ENCODE measurements around the gene BTD.

Gene BTD

DNA sequence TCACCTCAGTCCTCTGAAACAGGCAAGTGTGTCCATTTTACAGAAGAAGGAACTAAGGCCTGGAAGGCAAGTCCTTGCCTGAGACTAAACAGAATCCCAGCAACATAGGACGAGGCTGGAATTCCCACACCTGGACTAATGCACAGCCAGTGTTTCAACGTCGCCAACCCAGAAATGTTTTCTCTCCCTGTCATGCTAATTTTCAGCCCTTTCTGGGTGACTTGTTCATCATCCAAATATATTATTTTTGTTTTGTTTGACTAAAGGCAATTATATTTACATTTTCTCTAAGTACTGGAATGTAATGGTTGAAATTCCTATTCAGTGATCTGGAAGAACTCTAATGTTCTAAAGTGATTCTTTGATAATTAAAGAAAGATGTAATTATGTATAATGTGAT, 51.8 kb downstream of the BTD start:
- Histone ChIP-seq H3K4me3 (replicated peaks; ENCODE audit: insufficient read depth, low read length) (no peak overlapping the region), H3K27me3 (ENCODE audit: insufficient read depth, poor library complexity, severe bottlenecking) (no peaks in the 10 kb centered on the region), H3K27ac (replicated peaks) (no peak overlapping the region)
- TF ChIP-seq, protein P1, sequence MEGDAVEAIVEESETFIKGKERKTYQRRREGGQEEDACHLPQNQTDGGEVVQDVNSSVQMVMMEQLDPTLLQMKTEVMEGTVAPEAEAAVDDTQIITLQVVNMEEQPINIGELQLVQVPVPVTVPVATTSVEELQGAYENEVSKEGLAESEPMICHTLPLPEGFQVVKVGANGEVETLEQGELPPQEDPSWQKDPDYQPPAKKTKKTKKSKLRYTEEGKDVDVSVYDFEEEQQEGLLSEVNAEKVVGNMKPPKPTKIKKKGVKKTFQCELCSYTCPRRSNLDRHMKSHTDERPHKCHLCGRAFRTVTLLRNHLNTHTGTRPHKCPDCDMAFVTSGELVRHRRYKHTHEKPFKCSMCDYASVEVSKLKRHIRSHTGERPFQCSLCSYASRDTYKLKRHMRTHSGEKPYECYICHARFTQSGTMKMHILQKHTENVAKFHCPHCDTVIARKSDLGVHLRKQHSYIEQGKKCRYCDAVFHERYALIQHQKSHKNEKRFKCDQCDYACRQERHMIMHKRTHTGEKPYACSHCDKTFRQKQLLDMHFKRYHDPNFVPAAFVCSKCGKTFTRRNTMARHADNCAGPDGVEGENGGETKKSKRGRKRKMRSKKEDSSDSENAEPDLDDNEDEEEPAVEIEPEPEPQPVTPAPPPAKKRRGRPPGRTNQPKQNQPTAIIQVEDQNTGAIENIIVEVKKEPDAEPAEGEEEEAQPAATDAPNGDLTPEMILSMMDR (IDR thresholded peaks at IDR 0.05; ENCODE audit: insufficient read depth, low read length) = no peak
- TF ChIP-seq SPI1 (IDR thresholded peaks at IDR 0.05; ENCODE audit: borderline replicate concordance, low read depth) (no peak), POLR2AphosphoS5 (IDR thresholded peaks at IDR 0.05; ENCODE audit: low read depth) (no peak)
- DNase-seq (ENCODE audit: low read depth in 1 of 2, low spot score in 1 of 2) = no peak

DNA sequence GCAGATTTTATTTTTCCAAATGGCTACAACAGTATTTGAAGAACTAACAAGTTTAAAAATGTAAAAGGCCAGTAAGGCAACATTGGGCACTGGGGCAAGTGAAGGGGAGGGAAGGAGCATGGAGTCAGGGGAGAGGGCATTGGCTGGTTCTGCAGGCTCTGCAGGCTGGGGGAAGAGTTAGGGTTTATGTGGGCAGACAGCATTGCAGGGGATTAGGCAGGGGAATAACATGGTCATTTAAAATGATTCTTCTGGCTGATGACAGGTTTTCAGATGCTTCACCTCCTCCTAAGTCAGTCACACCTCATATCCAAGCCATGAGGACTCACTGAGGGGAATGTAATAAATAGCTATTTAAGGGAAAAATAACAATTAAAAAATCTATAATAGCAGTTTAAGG, 52.6 kb downstream of the BTD start:
- DNase-seq (ENCODE audit: low read depth in 1 of 2, low spot score in 1 of 2) = no peak
- Histone ChIP-seq H3K27ac (replicated peaks) (no peak overlapping the region), H3K27me3 (ENCODE audit: insufficient read depth, poor library complexity, severe bottlenecking) (no peaks in the 10 kb centered on the region), H3K4me3 (replicated peaks; ENCODE audit: insufficient read depth, low read length) (no peak overlapping the region)
- no peak for TF ChIP-seq GABPA (IDR thresholded peaks at IDR 0.05; ENCODE audit: low read depth)
- no peak for TF ChIP-seq POLR2AphosphoS5 (IDR thresholded peaks at IDR 0.05; ENCODE audit: low read depth)
- no peak for TF ChIP-seq SPI1 (IDR thresholded peaks at IDR 0.05; ENCODE audit: borderline replicate concordance, low read depth)
- TF ChIP-seq, protein P1 (IDR thresholded peaks at IDR 0.05; ENCODE audit: insufficient read depth, low read length) = no peak
- TF ChIP-seq, protein P2, sequence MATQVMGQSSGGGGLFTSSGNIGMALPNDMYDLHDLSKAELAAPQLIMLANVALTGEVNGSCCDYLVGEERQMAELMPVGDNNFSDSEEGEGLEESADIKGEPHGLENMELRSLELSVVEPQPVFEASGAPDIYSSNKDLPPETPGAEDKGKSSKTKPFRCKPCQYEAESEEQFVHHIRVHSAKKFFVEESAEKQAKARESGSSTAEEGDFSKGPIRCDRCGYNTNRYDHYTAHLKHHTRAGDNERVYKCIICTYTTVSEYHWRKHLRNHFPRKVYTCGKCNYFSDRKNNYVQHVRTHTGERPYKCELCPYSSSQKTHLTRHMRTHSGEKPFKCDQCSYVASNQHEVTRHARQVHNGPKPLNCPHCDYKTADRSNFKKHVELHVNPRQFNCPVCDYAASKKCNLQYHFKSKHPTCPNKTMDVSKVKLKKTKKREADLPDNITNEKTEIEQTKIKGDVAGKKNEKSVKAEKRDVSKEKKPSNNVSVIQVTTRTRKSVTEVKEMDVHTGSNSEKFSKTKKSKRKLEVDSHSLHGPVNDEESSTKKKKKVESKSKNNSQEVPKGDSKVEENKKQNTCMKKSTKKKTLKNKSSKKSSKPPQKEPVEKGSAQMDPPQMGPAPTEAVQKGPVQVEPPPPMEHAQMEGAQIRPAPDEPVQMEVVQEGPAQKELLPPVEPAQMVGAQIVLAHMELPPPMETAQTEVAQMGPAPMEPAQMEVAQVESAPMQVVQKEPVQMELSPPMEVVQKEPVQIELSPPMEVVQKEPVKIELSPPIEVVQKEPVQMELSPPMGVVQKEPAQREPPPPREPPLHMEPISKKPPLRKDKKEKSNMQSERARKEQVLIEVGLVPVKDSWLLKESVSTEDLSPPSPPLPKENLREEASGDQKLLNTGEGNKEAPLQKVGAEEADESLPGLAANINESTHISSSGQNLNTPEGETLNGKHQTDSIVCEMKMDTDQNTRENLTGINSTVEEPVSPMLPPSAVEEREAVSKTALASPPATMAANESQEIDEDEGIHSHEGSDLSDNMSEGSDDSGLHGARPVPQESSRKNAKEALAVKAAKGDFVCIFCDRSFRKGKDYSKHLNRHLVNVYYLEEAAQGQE (IDR thresholded peaks at IDR 0.05; ENCODE audit: insufficient replicate concordance, low read depth) = no peak

DNA sequence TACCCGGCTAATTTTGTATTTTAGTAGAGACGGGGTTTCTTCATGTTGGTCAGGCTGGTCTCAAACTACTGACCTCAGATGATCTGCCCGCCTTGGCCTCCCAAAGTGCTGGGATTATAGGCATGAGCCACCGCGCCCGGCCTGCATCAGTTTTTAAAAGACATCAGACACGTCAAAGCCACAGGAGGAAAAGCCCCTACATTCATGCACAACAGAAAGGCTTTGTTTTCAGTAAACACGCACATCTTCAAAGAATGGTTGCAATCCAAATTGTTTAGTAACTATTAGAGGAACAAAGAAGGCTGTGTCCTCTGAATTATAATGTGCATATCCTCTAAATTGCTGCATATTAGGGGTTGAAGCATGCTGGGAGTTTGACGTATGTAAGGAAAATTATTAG, 53.3 kb downstream of the BTD start:
- TF ChIP-seq, protein P2 (IDR thresholded peaks at IDR 0.05; ENCODE audit: insufficient replicate concordance, low read depth) = no peak
- TF ChIP-seq, protein P1 (IDR thresholded peaks at IDR 0.05; ENCODE audit: insufficient read depth, low read length) = no peak
- TF ChIP-seq GABPA (IDR thresholded peaks at IDR 0.05; ENCODE audit: low read depth) (no peak), SPI1 (IDR thresholded peaks at IDR 0.05; ENCODE audit: borderline replicate concordance, low read depth) (no peak), POLR2AphosphoS5 (IDR thresholded peaks at IDR 0.05; ENCODE audit: low read depth) (no peak)
- Histone ChIP-seq H3K4me3 (replicated peaks; ENCODE audit: insufficient read depth, low read length) (no peak overlapping the region), H3K27me3 (ENCODE audit: insufficient read depth, poor library complexity, severe bottlenecking) (no peaks in the 10 kb centered on the region), H3K27ac (replicated peaks) (no peak overlapping the region)
- DNase-seq (ENCODE audit: low read depth in 1 of 2, low spot score in 1 of 2) = no peak

DNA sequence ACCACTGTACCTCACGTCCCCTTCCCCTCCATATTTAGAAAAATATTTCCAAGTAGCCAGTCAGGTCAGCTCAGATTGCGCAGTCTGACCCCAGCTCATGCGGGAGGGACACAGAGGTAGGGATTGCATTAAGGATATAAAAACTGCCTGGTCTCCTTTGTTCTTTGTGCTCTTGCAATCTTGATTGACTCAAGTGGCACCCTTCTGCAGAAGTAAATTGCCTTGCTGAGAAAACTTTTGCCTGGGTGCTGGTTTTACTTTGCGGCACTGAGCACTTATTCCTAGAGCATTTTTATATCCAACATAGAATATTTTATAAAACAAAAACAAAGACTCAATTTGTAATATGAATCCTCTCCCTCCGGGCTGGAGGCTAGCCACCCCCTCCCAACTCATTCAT, 54.8 kb downstream of the BTD start:
- no peaks in the 10 kb centered on the region for H3K27me3 ChIP-seq (ENCODE audit: insufficient read depth, poor library complexity, severe bottlenecking)
- DNase-seq (ENCODE audit: low read depth in 1 of 2, low spot score in 1 of 2) = no peak
- H3K4me3 ChIP-seq (replicated peaks; ENCODE audit: insufficient read depth, low read length) = no peak overlapping the region
- no peak overlapping the region for H3K27ac ChIP-seq (replicated peaks)
- TF ChIP-seq, protein P1 (IDR thresholded peaks at IDR 0.05; ENCODE audit: insufficient read depth, low read length) = no peak
- TF ChIP-seq GABPA (IDR thresholded peaks at IDR 0.05; ENCODE audit: low read depth) (no peak), POLR2AphosphoS5 (IDR thresholded peaks at IDR 0.05; ENCODE audit: low read depth) (no peak), SPI1 (IDR thresholded peaks at IDR 0.05; ENCODE audit: borderline replicate concordance, low read depth) (no peak)
- TF ChIP-seq, protein P2 (IDR thresholded peaks at IDR 0.05; ENCODE audit: insufficient replicate concordance, low read depth) = no peak

All from HL-60 (cell line).